K562 (cell line): Measurements from ENCODE around the gene SLBP. TPM values are rescaled to one million over a fixed set of nuclear protein-coding genes. Genes with fewer than 3 reads are reported as not detected.

Experiments used
- ATAC-seq: fragments of 200-7000 bp; cut with Tn5 transposase; 3 replicates; pipeline ENCODE4 v1.9.1; 2020; ENCODE audit warnings: moderate library complexity
- BruUV-seq: library from RNA; stranded (reverse); fragments of 400-500 nt; replicated peaks from 2 replicates; lab custom pipeline; 2021; lab: Mats Ljungman, UMichigan
- CTCF ChIA-PET: fragments of 300-600 bp; formaldehyde crosslinking; extraction: SDS; loops from one replicate; lab custom pipeline; 2021; ENCODE audit warnings: low intra/inter-chr PET ratio; lab: Yijun Ruan, JAX
- POLR2A ChIA-PET: fragments of 300-600, 350-650 bp; sonication (Branson Sonifier 250); formaldehyde crosslinking; extraction: SDS; loops from one replicate; lab custom pipeline; 2021; ENCODE audit warnings: antibody characterized with exemption, inconsistent platforms; lab: Yijun Ruan, JAX
- DNase-seq, 4 experiments: peaks; one replicate each; pipeline versions ENCODE4 v3.0.0 to v3.0.0-alpha.2; 2011 to 2018; ENCODE audit warnings: low spot score in 3 of 4, mixed read lengths in 3 of 4; ENCODE audit errors: extremely low read depth in 1 of 4
- FAIRE-seq: peaks from 2 replicates; lab custom pipeline; 2011; peaks lifted over from hg19 to GRCh38; lab: Jason Lieb, UNC
- H2AFZ ChIP-seq: 2 replicates; pipeline ENCODE4 v1.6.0; 2011; ENCODE audit warnings: low read depth, low read length, control low read depth, inconsistent platforms
- H3K27ac ChIP-seq: fragments of 200-600 bp; 3 replicates; pipeline ENCODE4 v1.8.0; 2011; ENCODE audit warnings: low read depth, mild to moderate bottlenecking, control low read depth, inconsistent platforms, low read length, moderate library complexity, mixed read lengths; ENCODE audit errors: extremely low read depth
- H3K27me3 ChIP-seq, 2 experiments: fragments of 300-600 bp in 1 of 2; 2 replicates in 1 of 2; 3 replicates in 1 of 2; pipeline versions ENCODE4 v1.6.0 to v1.8.0; 2011; ENCODE audit warnings: inconsistent platforms in 2 of 2, low read length in 2 of 2, mild to moderate bottlenecking in 1 of 2, mixed read lengths in 1 of 2, moderate library complexity in 1 of 2; ENCODE audit not compliant: control insufficient read depth in 2 of 2, insufficient read depth in 2 of 2
- H3K36me3 ChIP-seq: fragments of 300-600 bp; 3 replicates; pipeline ENCODE4 v1.8.0; 2011; ENCODE audit warnings: mild to moderate bottlenecking, low read length, inconsistent platforms; ENCODE audit not compliant: control insufficient read depth, insufficient read depth
- H3K4me1 ChIP-seq, 2 experiments: fragments of 200-600 bp in 1 of 2; replicated peaks in 1 of 2; 2 replicates in 1 of 2; 3 replicates in 1 of 2; pipeline versions ENCODE4 v1.5.1 to v1.8.0; 2011; ENCODE audit warnings: inconsistent platforms in 2 of 2, low read length in 2 of 2, mild to moderate bottlenecking in 1 of 2, mixed read lengths in 1 of 2, moderate library complexity in 1 of 2; ENCODE audit not compliant: control insufficient read depth in 2 of 2, insufficient read depth in 2 of 2
- H3K4me2 ChIP-seq: 2 replicates; pipeline ENCODE4 v1.6.1; 2011; ENCODE audit warnings: low read length, control low read depth, inconsistent platforms, mixed read lengths; ENCODE audit not compliant: insufficient read depth
- H3K4me3 ChIP-seq: fragments of 200-600 bp; sonication (generic), shearing (Covaris generic); 2 replicates; pipeline ENCODE4 v1.5.1; 2016; ENCODE audit warnings: control low read depth, inconsistent platforms
- H3K79me2 ChIP-seq: fragments of 200-600 bp; 3 replicates; pipeline ENCODE4 v1.8.0; 2011; ENCODE audit warnings: low read length, inconsistent platforms; ENCODE audit not compliant: control insufficient read depth, insufficient read depth
- H3K9ac ChIP-seq, 2 experiments: 2 replicates each; pipeline versions ENCODE4 v1.6.0 to v1.6.1; 2011; ENCODE audit warnings: low read depth in 2 of 2, low read length in 2 of 2, control low read depth in 1 of 2, inconsistent platforms in 1 of 2, mild to moderate bottlenecking in 1 of 2, mixed read lengths in 1 of 2; ENCODE audit not compliant: insufficient read depth in 1 of 2
- H3K9me1 ChIP-seq: one replicate; pipeline ENCODE4 v1.6.0; 2011; ENCODE audit warnings: inconsistent platforms, mild to moderate bottlenecking, low read length, moderate library complexity; ENCODE audit not compliant: control insufficient read depth, insufficient read depth
- H3K9me3 ChIP-seq: replicated peaks from 2 replicates; pipeline ENCODE4 v1.5.1; 2011; ENCODE audit warnings: low read depth, low read length, inconsistent platforms; ENCODE audit not compliant: control insufficient read depth, insufficient read depth
- H4K20me1 ChIP-seq: replicated peaks from 2 replicates; pipeline ENCODE4 v1.6.1; 2011; ENCODE audit warnings: low read length, inconsistent platforms, mixed read lengths; ENCODE audit not compliant: control insufficient read depth, insufficient read depth
- BRCA1 ChIP-seq, 2 experiments: fragments of 450-650 bp in 1 of 2; sonication (generic) in 1 of 2; formaldehyde crosslinking in 1 of 2; IDR thresholded peaks; 2 replicates each; pipeline versions ENCODE4 v1.5.0 to v1.6.1; 2017 to 2020; ENCODE audit warnings: mild to moderate bottlenecking in 1 of 2, missing genetic modification reagents in 1 of 2
- CBX2 ChIP-seq: fragments of 200-600 bp; sonication (generic); IDR thresholded peaks from one replicate; pipeline ENCODE4 v1.6.1; 2012; ENCODE audit warnings: mild to moderate bottlenecking, low read length, inconsistent platforms; ENCODE audit not compliant: insufficient read depth, poor library complexity, severe bottlenecking
- CEBPG ChIP-seq, 3 experiments: fragments of 200-800 bp in 1 of 3; sonication (Bioruptor generic) in 1 of 3; sonication (generic) in 1 of 3; formaldehyde crosslinking in 1 of 3; IDR thresholded peaks in 2 of 3; conservative IDR thresholded peaks in 1 of 3; 2 replicates each; pipeline versions ENCODE4 v1.6.1 to v1.8.0; 2016 to 2022; ENCODE audit warnings: missing compliant biosample characterization in 2 of 3, missing genetic modification characterization in 2 of 3, mild to moderate bottlenecking in 1 of 3, missing genetic modification reagents in 1 of 3
- EWSR1 ChIP-seq: fragments of 450-650 bp; IDR thresholded peaks from 2 replicates; pipeline ENCODE4 v1.6.1; 2018; ENCODE audit warnings: borderline replicate concordance, mild to moderate bottlenecking, low read depth, moderate library complexity; ENCODE audit not compliant: partially characterized antibody
- GABPB2 ChIP-seq: fragments of 250-450 bp; sonication (Bioruptor Pico); conservative IDR thresholded peaks from 2 replicates; pipeline ENCODE4 v1.5.1; 2021; ENCODE audit warnings: mild to moderate bottlenecking
- ILF3 ChIP-seq: fragments of 450-650 bp; IDR thresholded peaks from 2 replicates; pipeline ENCODE4 v1.6.1; 2018; ENCODE audit warnings: antibody characterized with exemption, mild to moderate bottlenecking, moderate library complexity, borderline replicate concordance
- KLF1 ChIP-seq: fragments of 450-650 bp; IDR thresholded peaks from 2 replicates; pipeline ENCODE4 v1.6.1; 2016; ENCODE audit warnings: missing genetic modification characterization, missing compliant biosample characterization
- MECOM ChIP-seq: fragments of 250-450 bp; sonication (Bioruptor Pico); IDR thresholded peaks from 2 replicates; pipeline ENCODE4 v1.8.0; 2022; ENCODE audit warnings: inconsistent platforms
- NFE2L1 ChIP-seq: fragments of 450-650 bp; IDR thresholded peaks from 2 replicates; pipeline ENCODE4 v1.6.1; 2016; ENCODE audit warnings: missing genetic modification characterization, low read depth, mild to moderate bottlenecking, missing compliant biosample characterization, moderate library complexity, borderline replicate concordance
- NFRKB ChIP-seq: fragments of 450-650 bp; IDR thresholded peaks from 2 replicates; pipeline ENCODE4 v1.6.1; 2016; ENCODE audit warnings: low read depth
- POU5F1 ChIP-seq: fragments of 150-350 bp; IDR thresholded peaks from 2 replicates; pipeline ENCODE4 v1.6.1; 2014; ENCODE audit warnings: borderline replicate concordance, low read length, low read depth, mild to moderate bottlenecking; ENCODE audit not compliant: partially characterized antibody
- ZNF146 ChIP-seq: IDR thresholded peaks from one replicate; pipeline ENCODE4 v1.6.1; 2018; ENCODE audit warnings: missing compliant biosample characterization; ENCODE audit not compliant: unreplicated experiment
- ZNF174 ChIP-seq: fragments of 250-450 bp; sonication (Bioruptor Pico); IDR thresholded peaks from 2 replicates; pipeline ENCODE4 v1.4.0; 2020; ENCODE audit warnings: mild to moderate bottlenecking
- ZNF445 ChIP-seq: fragments of 250-450 bp; sonication (Bioruptor Pico); IDR thresholded peaks from 2 replicates; pipeline ENCODE4 v1.4.0; 2020; ENCODE audit warnings: low read depth, mild to moderate bottlenecking, moderate library complexity
- ZNF766 ChIP-seq: fragments of 200-800 bp; sonication (Bioruptor generic); conservative IDR thresholded peaks from 2 replicates; pipeline ENCODE4 v1.6.1; 2016; ENCODE audit warnings: missing genetic modification characterization, missing compliant biosample characterization
- WGBS: fragments of 100-300 bp; shearing (Covaris generic); methylation state at CpG from one replicate; pipeline ENCODE4 v1.1.6; 2016; ENCODE audit warnings: low coverage, mixed read lengths; ENCODE audit not compliant: insufficient coverage; ENCODE audit errors: missing lambda C conversion rate; 5-methylcytosine and 5-hydroxymethylcytosine counted together
- in situ Hi-C: fragments of 300-500 bp; cut with MboI; formaldehyde crosslinking; loops from 4 replicates; pipeline ENCODE4 v1.15.0; 2018; ENCODE audit warnings: inconsistent platforms, mixed read lengths
- intact Hi-C: fragments of 100-400 bp; cut with micrococcal nuclease; formaldehyde crosslinking; loops from 2 replicates; pipeline ENCODE4 v1.14.2; 2022
- polyA plus RNA-seq, 8 experiments: library from polyadenylated mRNA; depleted of rRNA in 4 of 8; stranded (reverse) in 5 of 8; unstranded in 3 of 8; fragments of >200 nt; fragmentation: Nextera tagmentation in 2 of 8; fragmentation: Illumina TruSeq in 1 of 8; extraction: Ambion mirVana in 2 of 8; extraction: Trizol in 1 of 8; gene quantifications; 2 replicates each; pipeline versions ENCODE4 v1.2.1 to v1.2.3, GENCODE V29; 2011 to 2014; ENCODE audit warnings: inconsistent platforms in 1 of 8, missing spikeins in 1 of 8
- total RNA-seq, 7 experiments: library from RNA; depleted of rRNA in 6 of 7; stranded (reverse); fragments of >200 nt in 6 of 7; fragmentation: Illumina TruSeq in 2 of 7; extraction: Trizol in 2 of 7; gene quantifications; 2 replicates each; pipeline versions ENCODE4 v1.2.1 to v1.2.3, GENCODE V29; 2011 to 2021; ENCODE audit warnings: low replicate concordance in 1 of 7
- TF ChIP-seq, protein P1 (sequence below): IDR thresholded peaks from 2 replicates; pipeline ENCODE4 v1.6.1; 2014; ENCODE audit warnings: antibody characterized with exemption
- TF ChIP-seq, protein P2 (sequence below), 2 experiments: fragments of 250-450 bp in 1 of 2; fragments of 450-650 bp in 1 of 2; sonication (Bioruptor Pico) in 1 of 2; IDR thresholded peaks; 2 replicates each; pipeline versions ENCODE4 v1.6.1 to v1.8.0; 2016 to 2021; ENCODE audit warnings: mild to moderate bottlenecking in 2 of 2, moderate library complexity in 2 of 2, missing compliant biosample characterization in 1 of 2, missing genetic modification characterization in 1 of 2

SLBP gene
- total and polyA plus RNA-seq, 9 of the 15 experiments (the other 6 are each of a cell fraction or from before 2014, with no cell fraction given): 49.4 to 221 (median 162) TPM

DNA sequence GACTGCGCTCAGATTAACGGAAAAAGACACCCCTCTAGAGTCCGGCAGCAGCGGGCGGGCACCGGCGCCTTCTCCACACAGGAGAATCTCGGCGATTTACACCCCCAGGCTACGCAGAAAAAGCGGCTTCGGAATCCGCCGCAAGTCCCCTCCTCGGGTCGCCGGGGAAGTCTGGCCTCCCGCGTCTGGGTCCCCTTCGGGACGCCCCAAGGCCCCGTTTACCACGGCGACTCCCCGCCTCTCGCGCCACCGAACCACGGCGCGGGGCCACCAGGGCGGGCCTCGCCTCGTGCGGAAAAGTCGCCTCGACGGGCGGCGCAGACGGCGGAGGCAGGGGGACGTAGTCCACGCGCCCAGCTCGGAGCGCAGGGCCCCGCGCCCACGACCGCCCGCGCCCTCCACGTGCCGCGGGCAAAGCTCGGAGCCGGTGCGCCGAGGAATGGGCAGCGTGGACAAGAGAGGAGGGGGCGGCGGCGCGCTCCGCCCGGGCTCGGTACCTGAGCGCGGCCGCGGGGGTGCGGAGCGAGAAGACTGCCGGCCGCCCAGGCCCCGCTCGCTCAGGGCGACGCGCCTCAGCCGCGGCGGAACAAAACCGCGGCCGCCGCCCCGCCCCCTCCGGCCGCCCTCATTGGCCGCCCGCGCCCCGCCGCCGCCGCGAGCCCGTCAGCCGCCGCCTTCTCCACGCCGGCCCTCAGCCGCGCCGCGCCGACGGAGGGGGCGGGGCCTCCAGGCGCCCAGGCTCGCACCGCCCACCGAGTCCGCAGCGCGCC, 28.2 kb downstream of the SLBP start, which contains the start of gene FAM53A:
FAM53A (minus strand) TSS at position 578 of the 770 bp plus-strand sequence. CDS start 15,572 bp downstream, outside the sequence.
- no peaks in the 10 kb centered on the region for H3K79me2 ChIP-seq
- H3K4me1 ChIP-seq: peaks cover 8 to 31% of the 10 kb centered on the region in 2 experiments; a peak in 3 of 5 replicates
- peak within 1 kb of the TSS; percentile 85 for H3K27ac ChIP-seq
- WGBS: 5% methylated on average over 58 of the region's 118 CpGs
- in situ Hi-C loops: no loop called here
- H4K20me1 ChIP-seq: no peaks in the 10 kb centered on the region
- peak within 1 kb of the TSS; percentile 48 for H3K4me3 ChIP-seq
- no TSS peak for BruUV-seq
- ATAC-seq: peak; percentile 93
- no peaks in the 10 kb centered on the region for H3K9me3 ChIP-seq
- no peaks in the 10 kb centered on the region for H3K27me3 ChIP-seq
- no peaks in the 10 kb centered on the region for H3K36me3 ChIP-seq
- H3K4me2 ChIP-seq: peak within 1 kb of the TSS; percentile 70
- H3K9me1 ChIP-seq: peaks cover 3% of the 10 kb centered on the region
- H3K9ac ChIP-seq: peak within 1 kb of the TSS; percentile 69 to 93
- ChIA-PET CTCF (no interaction called here), POLR2A (interaction anchor here (0.7 to 1.4 kb wide), 2 partner anchors 13 to 29 kb away, joined by 5 to 7 read pairs; partner anchors contain the start of gene SLBP)
- intact Hi-C loops: no loop called here
- peak within 1 kb of the TSS; percentile 84 for H2AFZ ChIP-seq
- peak; percentile 26 for FAIRE-seq
- DNase-seq: peak; percentile 92 to 96 (median 96)
- no peak for TF ChIP-seq MECOM (CRISPR knock-in tag)
- no peak for TF ChIP-seq NFE2L1 (tag)
- TF ChIP-seq BRCA1 (IDR thresholded peaks at IDR 0.05): no peak
- no peak for TF ChIP-seq BRCA1 (CRISPR knock-in tag; IDR thresholded peaks at IDR 0.05)
- TF ChIP-seq, protein P1, sequence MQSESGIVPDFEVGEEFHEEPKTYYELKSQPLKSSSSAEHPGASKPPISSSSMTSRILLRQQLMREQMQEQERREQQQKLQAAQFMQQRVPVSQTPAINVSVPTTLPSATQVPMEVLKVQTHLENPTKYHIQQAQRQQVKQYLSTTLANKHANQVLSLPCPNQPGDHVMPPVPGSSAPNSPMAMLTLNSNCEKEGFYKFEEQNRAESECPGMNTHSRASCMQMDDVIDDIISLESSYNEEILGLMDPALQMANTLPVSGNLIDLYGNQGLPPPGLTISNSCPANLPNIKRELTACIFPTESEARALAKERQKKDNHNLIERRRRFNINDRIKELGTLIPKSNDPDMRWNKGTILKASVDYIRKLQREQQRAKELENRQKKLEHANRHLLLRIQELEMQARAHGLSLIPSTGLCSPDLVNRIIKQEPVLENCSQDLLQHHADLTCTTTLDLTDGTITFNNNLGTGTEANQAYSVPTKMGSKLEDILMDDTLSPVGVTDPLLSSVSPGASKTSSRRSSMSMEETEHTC: no peak
- TF ChIP-seq GABPB2 (CRISPR knock-in tag): no peak
- TF ChIP-seq NFRKB: no peak
- no peak for TF ChIP-seq ZNF174 (CRISPR knock-in tag)
- TF ChIP-seq EWSR1: no peak
- peak; percentile 47; the same call in 1 of the 2 replicates for TF ChIP-seq CEBPG (CRISPR knock-in tag; IDR thresholded peaks at IDR 0.05)
- TF ChIP-seq CEBPG (tag; conservative IDR thresholded peaks at IDR 0.05 in 1 of 2, IDR thresholded peaks at IDR 0.05 in 1 of 2): no peak
- TF ChIP-seq POU5F1: no peak
- TF ChIP-seq, protein P2, sequence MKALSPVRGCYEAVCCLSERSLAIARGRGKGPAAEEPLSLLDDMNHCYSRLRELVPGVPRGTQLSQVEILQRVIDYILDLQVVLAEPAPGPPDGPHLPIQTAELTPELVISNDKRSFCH (CRISPR knock-in tag; IDR thresholded peaks at IDR 0.05): no peak
- TF ChIP-seq, protein P2 (tag; IDR thresholded peaks at IDR 0.05): peak; percentile 75; the same call in 1 of the 2 replicates
- peak; percentile 38; the same call in 1 of the 2 replicates for TF ChIP-seq KLF1 (tag)
- TF ChIP-seq ZNF445: no peak
- TF ChIP-seq ILF3: peak; percentile 41; the same call in 1 of the 2 replicates
- TF ChIP-seq ZNF766 (CRISPR knock-in tag): no peak
- no peak for TF ChIP-seq ZNF146 (CRISPR knock-in tag)
- no peak for TF ChIP-seq CBX2
